GM12878 (cell line): Measurements from ENCODE around the gene GPR108. TPM values are rescaled to one million over a fixed set of nuclear protein-coding genes. Genes with fewer than 3 reads are reported as not detected.

Source experiments
- FOXM1 ChIP-seq: IDR thresholded peaks from 2 replicates; pipeline ENCODE4 v1.6.1; 2012; ENCODE audit warnings: low read depth, mild to moderate bottlenecking, inconsistent platforms, low read length, moderate library complexity
- MLLT1 ChIP-seq: fragments of 450-650 bp; IDR thresholded peaks from 2 replicates; pipeline ENCODE4 v1.6.1; 2016; ENCODE audit warnings: mild to moderate bottlenecking
- MTA2 ChIP-seq: fragments of 450-650 bp; IDR thresholded peaks from 2 replicates; pipeline ENCODE4 v1.6.1; 2016; ENCODE audit warnings: low read depth, mild to moderate bottlenecking, moderate library complexity
- MXI1 ChIP-seq: fragments of 150-350 bp; IDR thresholded peaks from 2 replicates; pipeline ENCODE4 v1.6.1; 2011; ENCODE audit warnings: low read depth, mild to moderate bottlenecking, inconsistent platforms, low read length, improper control_type of control experiment
- RBBP5 ChIP-seq: fragments of 200-600 bp; sonication (generic); conservative IDR thresholded peaks from 2 replicates; pipeline ENCODE4 v1.6.1; 2016
- SREBF1 ChIP-seq: IDR thresholded peaks from 2 replicates; pipeline ENCODE4 v1.6.1; 2012; ENCODE audit warnings: mild to moderate bottlenecking, low read length
- STAT3 ChIP-seq: IDR thresholded peaks from 2 replicates; pipeline ENCODE4 v1.6.1; 2011; ENCODE audit warnings: low read depth, low read length, improper control_type of control experiment
- TARDBP ChIP-seq: IDR thresholded peaks from 2 replicates; pipeline ENCODE4 v1.6.1; 2016; ENCODE audit warnings: borderline replicate concordance
- TCF12 ChIP-seq: IDR thresholded peaks from 2 replicates; pipeline ENCODE4 v1.6.1; 2011; ENCODE audit warnings: low read depth, mild to moderate bottlenecking, low read length
- TCF3 ChIP-seq: IDR thresholded peaks from 2 replicates; pipeline ENCODE4 v1.6.1; 2012; ENCODE audit warnings: low read depth, mild to moderate bottlenecking, low read length, borderline replicate concordance; ENCODE audit not compliant: insufficient read depth
- TCF7 ChIP-seq: IDR thresholded peaks from 2 replicates; pipeline ENCODE4 v1.6.1; 2014; ENCODE audit warnings: antibody characterized with exemption, borderline replicate concordance
- ZNF217 ChIP-seq: fragments of 450-650 bp; IDR thresholded peaks from 2 replicates; pipeline ENCODE4 v1.6.1; 2017; ENCODE audit warnings: antibody characterized with exemption, mild to moderate bottlenecking
- ZNF24 ChIP-seq: fragments of 450-650 bp; IDR thresholded peaks from 2 replicates; pipeline ENCODE4 v1.6.1; 2017; ENCODE audit warnings: antibody characterized with exemption, mild to moderate bottlenecking
- polyA plus RNA-seq, 11 experiments: library from polyadenylated mRNA; depleted of rRNA in 4 of 11; unstranded in 6 of 11; stranded (reverse) in 5 of 11; fragments of >200 nt; fragmentation: Nextera tagmentation in 4 of 11; fragmentation: Illumina TruSeq in 1 of 11; extraction: Ambion mirVana in 4 of 11; extraction: Trizol in 1 of 11; gene quantifications; 1 replicate in 1 of 11; 2 replicates in 10 of 11; pipeline versions ENCODE4 v1.2.1 to v1.2.3, GENCODE V29; 2011 to 2016; ENCODE audit warnings: inconsistent platforms in 2 of 11, missing spikeins in 2 of 11, low read depth in 1 of 11
- total RNA-seq, 4 experiments: library from RNA; depleted of rRNA in 3 of 4; stranded (reverse); fragments of >200 nt in 3 of 4; fragmentation: Illumina TruSeq in 1 of 4; extraction: Trizol in 1 of 4; gene quantifications; 2 replicates each; pipeline versions ENCODE4 v1.2.1 to v1.2.3, GENCODE V29; 2013 to 2021
- TF ChIP-seq, protein P1 (sequence below): IDR thresholded peaks from 2 replicates; pipeline ENCODE4 v1.6.1; 2012; ENCODE audit warnings: low read depth, low read length, improper control_type of control experiment
- TF ChIP-seq, protein P2 (sequence below): IDR thresholded peaks from 2 replicates; pipeline ENCODE4 v1.6.1; 2011; ENCODE audit warnings: borderline replicate concordance, low read depth, mild to moderate bottlenecking, moderate library complexity, low read length; ENCODE audit not compliant: insufficient read depth, poor library complexity, severe bottlenecking
- TF ChIP-seq, protein P3 (sequence below): IDR thresholded peaks from 2 replicates; pipeline ENCODE4 v1.6.1; 2012; ENCODE audit warnings: low read depth, low read length, improper control_type of control experiment
- TF ChIP-seq, protein P4 (sequence below): IDR thresholded peaks from 2 replicates; pipeline ENCODE4 v1.6.1; 2012; ENCODE audit warnings: low read length, inconsistent platforms
- TF ChIP-seq, protein P5 (sequence below): IDR thresholded peaks from 2 replicates; pipeline ENCODE4 v1.6.1; 2011; ENCODE audit warnings: low read depth, mild to moderate bottlenecking, low read length, moderate library complexity, borderline replicate concordance; ENCODE audit errors: extremely low read depth
- TF ChIP-seq, protein P6 (sequence below): fragments of 450-650 bp; IDR thresholded peaks from 2 replicates; pipeline ENCODE4 v1.6.1; 2017; ENCODE audit warnings: mild to moderate bottlenecking, moderate library complexity

The GPR108 gene
- total and polyA plus RNA-seq, 10 of the 15 experiments (the other 5 are each of a cell fraction or from before 2014, with no cell fraction given), result 4.4 to 87.2 (median 57.1) TPM

- TF ChIP-seq, protein P1, sequence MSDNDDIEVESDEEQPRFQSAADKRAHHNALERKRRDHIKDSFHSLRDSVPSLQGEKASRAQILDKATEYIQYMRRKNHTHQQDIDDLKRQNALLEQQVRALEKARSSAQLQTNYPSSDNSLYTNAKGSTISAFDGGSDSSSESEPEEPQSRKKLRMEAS, result peak; percentile 22; the same call in 1 of the 2 replicates
- TF ChIP-seq MTA2, result peak; percentile 30; the same call in 1 of the 2 replicates
- TF ChIP-seq, protein P2, sequence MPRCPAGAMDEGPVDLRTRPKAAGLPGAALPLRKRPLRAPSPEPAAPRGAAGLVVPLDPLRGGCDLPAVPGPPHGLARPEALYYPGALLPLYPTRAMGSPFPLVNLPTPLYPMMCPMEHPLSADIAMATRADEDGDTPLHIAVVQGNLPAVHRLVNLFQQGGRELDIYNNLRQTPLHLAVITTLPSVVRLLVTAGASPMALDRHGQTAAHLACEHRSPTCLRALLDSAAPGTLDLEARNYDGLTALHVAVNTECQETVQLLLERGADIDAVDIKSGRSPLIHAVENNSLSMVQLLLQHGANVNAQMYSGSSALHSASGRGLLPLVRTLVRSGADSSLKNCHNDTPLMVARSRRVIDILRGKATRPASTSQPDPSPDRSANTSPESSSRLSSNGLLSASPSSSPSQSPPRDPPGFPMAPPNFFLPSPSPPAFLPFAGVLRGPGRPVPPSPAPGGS, result no peak
- TF ChIP-seq STAT3, result no peak
- no peak; the same call in 1 of the 2 replicates for TF ChIP-seq ZNF217
- 0 out of 2 replicates have a peak, but pooled peaks have one; percentile 2 for TF ChIP-seq TARDBP
- TF ChIP-seq, protein P3, sequence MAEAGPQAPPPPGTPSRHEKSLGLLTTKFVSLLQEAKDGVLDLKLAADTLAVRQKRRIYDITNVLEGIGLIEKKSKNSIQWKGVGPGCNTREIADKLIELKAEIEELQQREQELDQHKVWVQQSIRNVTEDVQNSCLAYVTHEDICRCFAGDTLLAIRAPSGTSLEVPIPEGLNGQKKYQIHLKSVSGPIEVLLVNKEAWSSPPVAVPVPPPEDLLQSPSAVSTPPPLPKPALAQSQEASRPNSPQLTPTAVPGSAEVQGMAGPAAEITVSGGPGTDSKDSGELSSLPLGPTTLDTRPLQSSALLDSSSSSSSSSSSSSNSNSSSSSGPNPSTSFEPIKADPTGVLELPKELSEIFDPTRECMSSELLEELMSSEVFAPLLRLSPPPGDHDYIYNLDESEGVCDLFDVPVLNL, result no peak
- TF ChIP-seq, protein P4, sequence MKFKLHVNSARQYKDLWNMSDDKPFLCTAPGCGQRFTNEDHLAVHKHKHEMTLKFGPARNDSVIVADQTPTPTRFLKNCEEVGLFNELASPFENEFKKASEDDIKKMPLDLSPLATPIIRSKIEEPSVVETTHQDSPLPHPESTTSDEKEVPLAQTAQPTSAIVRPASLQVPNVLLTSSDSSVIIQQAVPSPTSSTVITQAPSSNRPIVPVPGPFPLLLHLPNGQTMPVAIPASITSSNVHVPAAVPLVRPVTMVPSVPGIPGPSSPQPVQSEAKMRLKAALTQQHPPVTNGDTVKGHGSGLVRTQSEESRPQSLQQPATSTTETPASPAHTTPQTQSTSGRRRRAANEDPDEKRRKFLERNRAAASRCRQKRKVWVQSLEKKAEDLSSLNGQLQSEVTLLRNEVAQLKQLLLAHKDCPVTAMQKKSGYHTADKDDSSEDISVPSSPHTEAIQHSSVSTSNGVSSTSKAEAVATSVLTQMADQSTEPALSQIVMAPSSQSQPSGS, result no peak
- TF ChIP-seq FOXM1, result no peak
- TF ChIP-seq ZNF24, result 0 out of 2 replicates have a peak, but pooled peaks have one; percentile 10
- no peak for TF ChIP-seq TCF7
- TF ChIP-seq SREBF1, result peak; percentile 100
- TF ChIP-seq, protein P5, sequence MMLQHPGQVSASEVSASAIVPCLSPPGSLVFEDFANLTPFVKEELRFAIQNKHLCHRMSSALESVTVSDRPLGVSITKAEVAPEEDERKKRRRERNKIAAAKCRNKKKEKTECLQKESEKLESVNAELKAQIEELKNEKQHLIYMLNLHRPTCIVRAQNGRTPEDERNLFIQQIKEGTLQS, result no peak
- no peak for TF ChIP-seq RBBP5
- TF ChIP-seq TCF12, result no peak
- TF ChIP-seq, protein P6, sequence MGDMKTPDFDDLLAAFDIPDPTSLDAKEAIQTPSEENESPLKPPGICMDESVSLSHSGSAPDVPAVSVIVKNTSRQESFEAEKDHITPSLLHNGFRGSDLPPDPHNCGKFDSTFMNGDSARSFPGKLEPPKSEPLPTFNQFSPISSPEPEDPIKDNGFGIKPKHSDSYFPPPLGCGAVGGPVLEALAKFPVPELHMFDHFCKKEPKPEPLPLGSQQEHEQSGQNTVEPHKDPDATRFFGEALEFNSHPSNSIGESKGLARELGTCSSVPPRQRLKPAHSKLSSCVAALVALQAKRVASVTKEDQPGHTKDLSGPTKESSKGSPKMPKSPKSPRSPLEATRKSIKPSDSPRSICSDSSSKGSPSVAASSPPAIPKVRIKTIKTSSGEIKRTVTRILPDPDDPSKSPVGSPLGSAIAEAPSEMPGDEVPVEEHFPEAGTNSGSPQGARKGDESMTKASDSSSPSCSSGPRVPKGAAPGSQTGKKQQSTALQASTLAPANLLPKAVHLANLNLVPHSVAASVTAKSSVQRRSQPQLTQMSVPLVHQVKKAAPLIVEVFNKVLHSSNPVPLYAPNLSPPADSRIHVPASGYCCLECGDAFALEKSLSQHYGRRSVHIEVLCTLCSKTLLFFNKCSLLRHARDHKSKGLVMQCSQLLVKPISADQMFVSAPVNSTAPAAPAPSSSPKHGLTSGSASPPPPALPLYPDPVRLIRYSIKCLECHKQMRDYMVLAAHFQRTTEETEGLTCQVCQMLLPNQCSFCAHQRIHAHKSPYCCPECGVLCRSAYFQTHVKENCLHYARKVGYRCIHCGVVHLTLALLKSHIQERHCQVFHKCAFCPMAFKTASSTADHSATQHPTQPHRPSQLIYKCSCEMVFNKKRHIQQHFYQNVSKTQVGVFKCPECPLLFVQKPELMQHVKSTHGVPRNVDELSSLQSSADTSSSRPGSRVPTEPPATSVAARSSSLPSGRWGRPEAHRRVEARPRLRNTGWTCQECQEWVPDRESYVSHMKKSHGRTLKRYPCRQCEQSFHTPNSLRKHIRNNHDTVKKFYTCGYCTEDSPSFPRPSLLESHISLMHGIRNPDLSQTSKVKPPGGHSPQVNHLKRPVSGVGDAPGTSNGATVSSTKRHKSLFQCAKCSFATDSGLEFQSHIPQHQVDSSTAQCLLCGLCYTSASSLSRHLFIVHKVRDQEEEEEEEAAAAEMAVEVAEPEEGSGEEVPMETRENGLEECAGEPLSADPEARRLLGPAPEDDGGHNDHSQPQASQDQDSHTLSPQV, result no peak
- peak; percentile 61 for TF ChIP-seq MLLT1
- peak; percentile 16; the same call in 1 of the 2 replicates for TF ChIP-seq MXI1
- no peak for TF ChIP-seq TCF3
These were observed at the start of gene GPR108 (continued) for GRCh38 chr19:6737284-6737872.
